NCI-H128 (cell line): ENCODE data around the gene GTF2IRD1.
"Not testable (repeated sequence)": the region's sequence is repeated elsewhere in the genome, so short reads cannot be mapped to it uniquely, and the experiment has no call there.

ENCODE experiments used
- DNase-seq: peaks from one replicate; lab custom pipeline; 2025; ENCODE audit not compliant: unreplicated experiment; lab: John Stamatoyannopoulos, UW

GTF2IRD1 gene

DNA sequence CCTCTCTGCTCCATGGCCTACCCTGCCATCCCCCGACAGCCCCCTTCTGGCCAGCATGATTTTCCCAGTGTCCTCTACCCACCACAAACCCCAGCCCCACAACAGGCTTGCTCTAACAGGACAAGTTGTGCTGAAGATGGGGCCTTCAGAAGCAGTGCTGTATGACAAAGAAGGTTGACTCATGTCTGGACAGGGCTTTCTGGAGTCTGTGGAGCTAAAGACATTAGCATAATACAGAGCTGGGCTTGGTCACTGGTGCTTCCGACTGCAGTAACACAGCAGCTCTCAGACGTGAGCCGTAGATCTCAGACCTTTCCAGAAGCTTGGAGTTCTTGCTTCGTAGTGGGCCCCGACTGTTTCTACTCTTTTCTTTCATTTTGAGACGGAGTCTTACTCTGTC, 100.5 kb downstream of the GTF2IRD1 start:
- no peak for DNase-seq

DNA sequence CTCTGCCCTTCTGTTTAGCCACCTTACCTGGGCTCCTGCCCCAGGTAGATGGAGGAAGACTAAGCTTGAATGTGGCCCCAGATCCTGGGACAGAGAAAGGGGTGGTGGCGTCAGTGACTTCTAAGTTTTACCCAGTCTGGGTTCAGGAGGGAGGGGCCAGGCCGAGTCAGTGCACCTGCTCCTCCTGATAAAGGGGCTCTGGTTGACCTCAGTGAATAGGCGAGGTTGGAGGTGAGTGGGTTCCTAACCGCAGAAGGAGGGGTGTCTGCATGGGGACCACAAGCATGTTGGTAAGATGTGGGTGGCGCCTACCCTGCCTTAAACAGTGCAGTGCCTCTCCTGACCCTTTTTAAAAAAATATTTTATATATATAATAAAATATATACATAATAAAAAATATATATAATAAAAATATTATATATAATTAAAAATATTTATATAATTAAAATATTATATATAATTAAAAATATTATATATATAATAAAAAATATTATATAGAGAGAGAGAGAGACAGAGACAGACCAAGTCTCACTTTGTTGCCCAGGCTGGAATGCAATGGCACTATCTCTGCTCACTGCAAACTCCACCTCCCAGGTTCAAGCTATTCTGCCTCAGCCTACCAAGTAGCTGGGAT, 106.5 kb downstream of the GTF2IRD1 start:
- DNase-seq = no peak

DNA sequence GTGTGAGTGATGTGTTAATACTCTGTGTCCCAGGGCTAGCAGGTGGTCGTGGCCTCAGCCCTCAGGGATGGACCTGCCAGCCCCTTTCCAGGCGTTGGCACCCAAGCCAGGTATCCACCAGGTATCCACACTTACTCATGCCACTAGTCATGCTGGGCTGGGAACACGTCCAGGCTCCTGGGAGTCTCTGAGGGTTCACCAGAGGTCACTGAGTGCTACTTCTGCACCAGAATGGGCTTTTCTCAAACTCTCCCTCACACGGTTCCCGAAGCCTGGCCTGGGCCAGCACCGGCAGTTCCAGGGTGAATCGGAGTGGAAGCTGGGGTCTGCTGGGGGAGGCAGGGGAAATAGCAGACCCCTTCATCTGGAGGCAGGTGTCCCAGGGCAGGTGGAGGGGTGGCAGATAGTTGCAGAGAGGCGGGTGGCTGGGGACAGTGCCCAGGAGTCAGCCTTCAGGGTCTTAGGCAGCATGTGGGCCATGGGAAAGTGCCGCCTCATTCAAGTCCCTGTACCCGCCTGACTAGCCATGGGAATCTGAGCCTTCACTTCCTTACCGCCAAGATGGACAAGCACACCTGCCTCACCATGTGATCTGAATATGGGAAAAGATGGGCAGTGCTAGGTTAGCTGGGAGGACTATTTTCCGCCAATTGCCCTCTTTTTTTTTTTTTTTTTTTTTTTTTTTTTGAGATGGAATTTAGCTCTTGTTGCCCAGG, 108.3 kb downstream of the GTF2IRD1 start:
- DNase-seq = no peak

GRCh38 chr7:74563639-74564038, 109.9 kb downstream of the GTF2IRD1 start:
- DNase-seq = not testable (repeated sequence)

- DNase-seq = no peak
These were observed 113.6 kb downstream of the GTF2IRD1 start for GRCh38 chr7:74567318-74567668.

GRCh38 chr7:74568658-74569057, 115.0 kb downstream of the GTF2IRD1 start:
- no peak for DNase-seq

GRCh38 chr7:74569501-74570075, 115.9 kb downstream of the GTF2IRD1 start:
- no peak for DNase-seq

GRCh38 chr7:74570533-74571156, 116.9 kb downstream of the GTF2IRD1 start:
- DNase-seq = no peak

- no peak for DNase-seq
These were observed 118.7 kb downstream of the GTF2IRD1 start for GRCh38 chr7:74572301-74572979.

DNA sequence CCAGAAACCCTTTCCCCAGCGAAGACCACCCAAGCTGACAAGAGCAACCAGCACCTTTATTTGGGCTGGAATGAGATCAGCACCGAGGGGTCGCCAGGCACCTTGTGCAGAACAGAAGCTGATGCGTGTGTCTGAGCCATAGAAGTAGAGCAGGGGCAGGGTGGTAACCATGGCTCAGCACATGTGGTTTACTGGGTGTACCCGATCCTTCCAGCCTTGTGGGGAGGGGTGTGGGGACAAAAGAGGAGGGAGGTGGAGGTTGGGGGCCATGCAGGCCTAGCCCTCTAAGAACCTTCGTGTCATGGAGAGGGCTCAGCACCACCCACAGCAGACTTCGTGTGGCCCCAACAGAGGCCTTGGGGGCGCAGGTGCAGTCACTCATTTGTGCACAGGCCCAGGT, 119.8 kb downstream of the GTF2IRD1 start:
- DNase-seq = no peak

- DNase-seq = no peak
These were observed 121.5 kb downstream of the GTF2IRD1 start for GRCh38 chr7:74575083-74575784.

DNA sequence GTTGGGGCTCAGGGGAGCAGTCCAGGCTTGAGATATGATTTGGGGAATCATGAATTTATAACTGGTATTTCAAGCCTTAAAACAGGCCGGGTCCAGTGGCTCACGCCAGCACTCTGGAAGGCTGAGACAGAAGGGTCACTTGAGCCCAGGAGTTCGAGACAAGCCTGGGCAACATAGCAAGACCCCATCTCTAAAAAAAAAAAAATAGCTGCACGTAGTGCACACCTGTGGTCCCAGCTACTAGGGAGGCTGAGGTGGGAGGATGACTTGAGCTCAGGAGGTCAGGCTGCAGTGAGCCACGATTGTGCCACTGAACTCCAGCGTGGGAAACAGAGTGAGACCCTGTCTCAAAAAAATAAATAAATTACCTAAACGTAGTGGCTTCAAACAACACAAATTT, 122.1 kb downstream of the GTF2IRD1 start:
- no peak for DNase-seq

DNA sequence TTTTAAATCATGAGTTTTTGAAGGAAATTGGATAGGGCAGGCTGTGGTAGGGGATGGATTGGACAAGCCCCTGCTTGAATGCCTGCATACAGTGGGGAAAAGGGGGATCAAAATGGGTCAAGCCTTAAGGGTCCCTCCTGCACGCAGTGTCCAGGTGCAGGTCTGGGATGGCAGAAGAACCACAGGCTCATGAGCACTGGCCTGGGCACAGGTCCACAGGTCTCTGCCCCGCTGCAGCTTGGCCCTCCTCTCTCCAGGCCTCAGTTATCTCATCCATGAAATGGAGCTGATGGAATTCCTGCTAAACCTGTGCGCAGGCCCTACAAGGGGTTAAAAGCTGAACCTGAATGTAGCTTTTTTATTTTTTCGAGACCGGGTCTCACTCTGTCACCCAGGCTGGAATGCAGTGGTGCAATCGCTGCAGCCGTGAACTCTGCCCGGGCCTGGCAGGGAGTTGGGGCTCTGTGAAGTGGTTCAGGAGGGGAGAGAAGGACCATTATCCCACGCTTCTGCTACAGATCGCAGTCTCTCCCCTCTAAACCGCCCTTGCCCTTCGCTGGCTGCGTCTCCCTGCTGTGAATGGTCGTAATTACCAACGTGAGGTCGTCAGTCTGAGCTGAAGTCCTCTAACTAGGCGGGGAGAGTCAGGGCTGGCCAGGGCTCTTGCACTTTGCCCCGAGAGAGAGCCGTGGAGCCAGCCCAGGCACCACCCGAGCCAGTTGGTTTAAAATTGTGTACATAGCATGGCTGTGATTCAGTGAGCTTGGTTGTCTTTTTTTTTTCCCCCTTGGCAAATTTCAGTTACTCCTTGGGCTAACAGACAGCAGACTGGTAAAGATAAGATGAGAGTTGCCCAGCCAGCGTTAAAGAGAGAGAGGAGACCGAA, 126.3 kb downstream of the GTF2IRD1 start:
- DNase-seq = no peak

- DNase-seq = no peak
These were observed 128.3 kb downstream of the GTF2IRD1 start for GRCh38 chr7:74581916-74582440.

GRCh38 chr7:74582447-74583039, 128.8 kb downstream of the GTF2IRD1 start:
- DNase-seq = no peak

DNA sequence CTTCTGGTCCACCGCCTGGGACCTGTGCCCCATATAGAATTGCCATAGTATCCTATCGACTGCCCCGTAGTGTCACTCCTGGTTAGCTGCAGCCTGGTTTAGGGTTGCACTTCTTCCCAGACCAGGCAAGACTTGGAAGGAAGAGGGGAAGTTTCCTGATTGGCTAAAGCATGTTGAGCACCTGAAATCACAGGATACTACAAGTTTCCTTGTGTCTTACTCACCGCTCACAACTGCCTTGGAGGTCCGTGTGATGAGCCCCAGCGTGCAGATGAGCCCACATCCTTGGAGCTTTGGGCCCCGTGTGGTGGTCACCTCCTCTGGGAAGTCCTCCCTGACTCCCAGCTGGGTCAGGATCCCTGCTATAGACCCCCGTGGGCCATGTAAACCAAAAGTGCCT, 129.9 kb downstream of the GTF2IRD1 start:
- DNase-seq = no peak

- no peak for DNase-seq
These were observed 130.7 kb downstream of the GTF2IRD1 start for GRCh38 chr7:74584160-74584954.

- DNase-seq = no peak
These were observed 132.1 kb downstream of the GTF2IRD1 start for GRCh38 chr7:74585844-74586243.
